Smooth muscle cell (in vitro differentiated cells): ENCODE results near the gene SEC61A1. TPM values are rescaled to one million over a fixed set of nuclear protein-coding genes. Genes with fewer than 3 reads are reported as not detected.

Experiments used
- DNase-seq: peaks from one replicate; lab custom pipeline; 2025; ENCODE audit not compliant: unreplicated experiment; lab: John Stamatoyannopoulos, UW
- H2AFZ ChIP-seq: fragments of 200-600 bp; sonication (generic); 2 replicates; pipeline ENCODE4 v1.6.0; 2016; ENCODE audit warnings: antibody characterized with exemption, low read depth, mild to moderate bottlenecking
- H3F3A ChIP-seq: fragments of 200-600 bp; sonication (generic); 2 replicates; pipeline ENCODE4 v1.6.0; 2017; ENCODE audit warnings: antibody characterized with exemption, low read depth
- H3K27ac ChIP-seq: fragments of 200-600 bp; sonication (generic); 2 replicates; pipeline ENCODE4 v1.5.1; 2016; ENCODE audit warnings: low read depth, mild to moderate bottlenecking
- H3K27me3 ChIP-seq: fragments of 200-600 bp; sonication (generic); 2 replicates; pipeline ENCODE4 v1.6.1; 2016; ENCODE audit warnings: low read depth, mild to moderate bottlenecking
- H3K36me3 ChIP-seq: fragments of 200-600 bp; sonication (generic); 2 replicates; pipeline ENCODE4 v1.5.1; 2016; ENCODE audit warnings: low read depth
- H3K4me1 ChIP-seq: fragments of 200-600 bp; sonication (generic); 2 replicates; pipeline ENCODE4 v1.5.1; 2016; ENCODE audit warnings: low read depth
- H3K4me2 ChIP-seq: fragments of 200-600 bp; sonication (generic); 2 replicates; pipeline ENCODE4 v1.6.0; 2016; ENCODE audit warnings: mild to moderate bottlenecking
- H3K4me3 ChIP-seq: fragments of 200-600 bp; sonication (generic); 2 replicates; pipeline ENCODE4 v1.5.1; 2016; ENCODE audit warnings: mild to moderate bottlenecking
- H3K79me2 ChIP-seq: fragments of 200-600 bp; sonication (generic); 2 replicates; pipeline ENCODE4 v1.6.0; 2016; ENCODE audit warnings: low read depth, mild to moderate bottlenecking
- H3K9ac ChIP-seq: fragments of 200-600 bp; sonication (generic); 2 replicates; pipeline ENCODE4 v1.6.0; 2016; ENCODE audit warnings: low read depth
- H3K9me3 ChIP-seq: fragments of 200-600 bp; sonication (generic); replicated peaks from 2 replicates; pipeline ENCODE4 v1.5.1; 2016; ENCODE audit warnings: low read depth
- H4K20me1 ChIP-seq: fragments of 200-600 bp; sonication (generic); 2 replicates; pipeline ENCODE4 v1.6.0; 2016; ENCODE audit warnings: low read depth
- CTCF ChIP-seq: fragments of 200-600 bp; sonication (generic); IDR thresholded peaks from 2 replicates; pipeline ENCODE4 v1.5.1; 2017; ENCODE audit warnings: borderline replicate concordance, mild to moderate bottlenecking, antibody characterized with exemption; ENCODE audit not compliant: insufficient read depth, poor library complexity, severe bottlenecking
- WGBS: methylation state at CpG from one replicate; pipeline ENCODE4 v1.1.7; 2016; ENCODE audit warnings: low lambda C conversion rate; 5-methylcytosine and 5-hydroxymethylcytosine counted together
- polyA plus RNA-seq: library from polyadenylated mRNA; unstranded; fragments of >200 nt; fragmentation: Nextera tagmentation; extraction: Ambion mirVana; gene quantifications from 2 replicates; pipeline ENCODE4 v1.2.1, GENCODE V29; 2016
- total RNA-seq: library from RNA; depleted of rRNA; stranded (reverse); fragments of >200 nt; gene quantifications from 2 replicates; pipeline ENCODE4 v1.2.3, GENCODE V29; 2014

SEC61A1 gene
- total and polyA plus RNA-seq, 2 experiments from 2014 or later: 324 to 392 TPM

- WGBS: 63% methylated on average over 6 of the region's 6 CpGs
These were observed 1.4 kb downstream of the SEC61A1 start for GRCh38 chr3:128053614-128054013.

GRCh38 chr3:128054367-128054766 is 2.1 kb downstream of the SEC61A1 start:
- H3F3A ChIP-seq: peaks cover 12% of the 10 kb centered on the region
- peaks cover 59% of the 10 kb centered on the region for H3K79me2 ChIP-seq
- H3K36me3 ChIP-seq: peaks cover 15% of the 10 kb centered on the region
- 40% methylated on average over 3 of the region's 3 CpGs for WGBS
- H3K4me2 ChIP-seq: peak overlapping the region; percentile 94
- H3K27ac ChIP-seq: peak overlapping the region; percentile 97
- no peak for DNase-seq
- no peaks in the 10 kb centered on the region for H3K9me3 ChIP-seq
- H3K9ac ChIP-seq: peak overlapping the region; percentile 97
- TF ChIP-seq CTCF: no peak
- peaks cover 18% of the 10 kb centered on the region for H3K4me1 ChIP-seq
- H3K4me3 ChIP-seq: peak overlapping the region; percentile 92
- H2AFZ ChIP-seq: no peak overlapping the region
- peaks cover 67% of the 10 kb centered on the region for H4K20me1 ChIP-seq
- no peaks in the 10 kb centered on the region for H3K27me3 ChIP-seq

More at GRCh38 chr3:128053614-128054013, 1.4 kb downstream of the SEC61A1 start:
- Histone ChIP-seq H3K4me3 (peak overlapping the region; percentile 92), H3F3A (peaks cover 11% of the 10 kb centered on the region), H3K79me2 (peaks cover 52% of the 10 kb centered on the region), H3K36me3 (peaks cover 13% of the 10 kb centered on the region), H3K9ac (peak overlapping the region; percentile 97), H3K4me2 (peak overlapping the region; percentile 94), H3K4me1 (peaks cover 18% of the 10 kb centered on the region), H3K27ac (peak overlapping the region; percentile 97), H2AFZ (no peak overlapping the region), H3K27me3 (peaks cover 3% of the 10 kb centered on the region), H3K9me3 (no peaks in the 10 kb centered on the region), H4K20me1 (peaks cover 59% of the 10 kb centered on the region)
- no peak for DNase-seq
- no peak for TF ChIP-seq CTCF

GRCh38 chr3:128056258-128056657 is 4.0 kb downstream of the SEC61A1 start:
- Histone ChIP-seq H4K20me1 (peaks cover 86% of the 10 kb centered on the region), H3K4me2 (peak overlapping the region; percentile 94), H3K9me3 (no peaks in the 10 kb centered on the region), H2AFZ (no peak overlapping the region), H3K9ac (no peak overlapping the region), H3K36me3 (peaks cover 30% of the 10 kb centered on the region), H3K4me1 (peaks cover 18% of the 10 kb centered on the region), H3K27ac (peak overlapping the region; percentile 97), H3F3A (peaks cover 17% of the 10 kb centered on the region), H3K79me2 (peaks cover 75% of the 10 kb centered on the region), H3K4me3 (no peak overlapping the region), H3K27me3 (no peaks in the 10 kb centered on the region)
- no peak for DNase-seq
- TF ChIP-seq CTCF: no peak
- WGBS: 66% methylated on average over 4 of the region's 4 CpGs
